HepG2 (cell line): Measurements from ENCODE around the gene NBEAL1. TPM values are rescaled to one million over a fixed set of nuclear protein-coding genes. Genes with fewer than 3 reads are reported as not detected.

Experiments
- ATF7 ChIP-seq, 2 experiments: fragments of 450-650 bp in 1 of 2; sonication (generic) in 1 of 2; formaldehyde crosslinking in 1 of 2; IDR thresholded peaks; 2 replicates each; pipeline versions ENCODE4 v1.4.0 to v1.6.1; 2016 to 2020; ENCODE audit warnings: antibody characterized with exemption in 1 of 2, mild to moderate bottlenecking in 1 of 2, missing genetic modification reagents in 1 of 2
- CAMTA2 ChIP-seq: sonication (generic); formaldehyde crosslinking; IDR thresholded peaks from 2 replicates; pipeline ENCODE4 v1.4.0; 2020; ENCODE audit warnings: mild to moderate bottlenecking, missing genetic modification reagents, borderline replicate concordance
- CSRNP1 ChIP-seq: sonication (generic); formaldehyde crosslinking; IDR thresholded peaks from 2 replicates; pipeline ENCODE4 v1.8.1; 2023; ENCODE audit warnings: mild to moderate bottlenecking, missing genetic modification reagents
- ELF3 ChIP-seq: IDR thresholded peaks from 2 replicates; pipeline ENCODE4 v1.6.1; 2016; ENCODE audit warnings: missing genetic modification reagents, missing compliant biosample characterization
- FOXK1 ChIP-seq: sonication (generic); formaldehyde crosslinking; IDR thresholded peaks from 2 replicates; pipeline ENCODE4 v1.4.0; 2020; ENCODE audit warnings: low read depth, missing genetic modification reagents, borderline replicate concordance
- MAF1 ChIP-seq: sonication (generic); formaldehyde crosslinking; IDR thresholded peaks from 2 replicates; pipeline ENCODE4 v1.5.0; 2020; ENCODE audit warnings: missing genetic modification reagents, borderline replicate concordance
- NFYB ChIP-seq: sonication (generic); formaldehyde crosslinking; IDR thresholded peaks from 2 replicates; pipeline ENCODE4 v1.4.0; 2020; ENCODE audit warnings: missing genetic modification reagents
- TOPORS ChIP-seq: sonication (generic); formaldehyde crosslinking; IDR thresholded peaks from 2 replicates; pipeline ENCODE4 v1.8.0; 2023; ENCODE audit warnings: mild to moderate bottlenecking, missing genetic modification reagents
- ZBTB2 ChIP-seq: sonication (generic); formaldehyde crosslinking; IDR thresholded peaks from 2 replicates; pipeline ENCODE4 v1.8.0; 2022; ENCODE audit warnings: low read depth, missing genetic modification reagents
- ZFY ChIP-seq: sonication (generic); formaldehyde crosslinking; IDR thresholded peaks from 2 replicates; pipeline ENCODE4 v1.4.0; 2020; ENCODE audit warnings: missing genetic modification reagents
- ZNF180 ChIP-seq: sonication (generic); formaldehyde crosslinking; IDR thresholded peaks from 2 replicates; pipeline ENCODE4 v1.4.0; 2020; ENCODE audit warnings: low read depth, missing genetic modification reagents, borderline replicate concordance
- ZNF20 ChIP-seq: sonication (generic); formaldehyde crosslinking; IDR thresholded peaks from 2 replicates; pipeline ENCODE4 v1.4.0; 2020; ENCODE audit warnings: mild to moderate bottlenecking, moderate library complexity, missing genetic modification reagents
- ZNF224 ChIP-seq: sonication (generic); formaldehyde crosslinking; IDR thresholded peaks from 2 replicates; pipeline ENCODE4 v1.5.0; 2020; ENCODE audit warnings: mild to moderate bottlenecking, missing genetic modification reagents
- ZNF333 ChIP-seq: sonication (generic); formaldehyde crosslinking; IDR thresholded peaks from 2 replicates; pipeline ENCODE4 v1.4.0; 2020; ENCODE audit warnings: mild to moderate bottlenecking, missing genetic modification reagents, borderline replicate concordance
- ZNF652 ChIP-seq: IDR thresholded peaks from 2 replicates; pipeline ENCODE4 v1.6.1; 2016; ENCODE audit warnings: low read depth, borderline replicate concordance
- polyA plus RNA-seq, 8 experiments: library from polyadenylated mRNA; depleted of rRNA in 3 of 8; stranded (reverse) in 7 of 8; unstranded in 1 of 8; fragments of >200 nt; fragmentation: Illumina TruSeq in 4 of 8; extraction: Trizol in 4 of 8; gene quantifications; 2 replicates each; pipeline versions ENCODE4 v1.2.1 to v1.2.3, GENCODE V29; 2011 to 2016; ENCODE audit warnings: low read depth in 4 of 8, missing spikeins in 1 of 8, mixed read lengths in 1 of 8; ENCODE audit not compliant: insufficient read depth in 1 of 8
- total RNA-seq, 5 experiments: library from RNA; depleted of rRNA; stranded (reverse); fragments of >200 nt; fragmentation: Illumina TruSeq; extraction: Trizol; gene quantifications; 2 replicates each; pipeline ENCODE4 v1.2.3, GENCODE V29; 2016; ENCODE audit warnings: low read depth in 1 of 5
- TF ChIP-seq, protein P1 (sequence below), 2 experiments: sonication (generic) in 1 of 2; formaldehyde crosslinking in 1 of 2; IDR thresholded peaks; 2 replicates each; pipeline versions ENCODE4 v1.6.1 to v1.9.0; 2014 to 2022; ENCODE audit warnings: antibody characterized with exemption in 1 of 2, borderline replicate concordance in 1 of 2, inconsistent platforms in 1 of 2, low read depth in 1 of 2, missing genetic modification reagents in 1 of 2
- TF ChIP-seq, protein P2 (sequence below): sonication (generic); formaldehyde crosslinking; IDR thresholded peaks from 2 replicates; pipeline ENCODE4 v1.4.0; 2020; ENCODE audit warnings: missing genetic modification reagents

Gene NBEAL1
- total and polyA plus RNA-seq, 2 of the 13 experiments (the other 11 are each of a cell fraction or from before 2014, with no cell fraction given): 6.4 to 15.7 TPM

DNA sequence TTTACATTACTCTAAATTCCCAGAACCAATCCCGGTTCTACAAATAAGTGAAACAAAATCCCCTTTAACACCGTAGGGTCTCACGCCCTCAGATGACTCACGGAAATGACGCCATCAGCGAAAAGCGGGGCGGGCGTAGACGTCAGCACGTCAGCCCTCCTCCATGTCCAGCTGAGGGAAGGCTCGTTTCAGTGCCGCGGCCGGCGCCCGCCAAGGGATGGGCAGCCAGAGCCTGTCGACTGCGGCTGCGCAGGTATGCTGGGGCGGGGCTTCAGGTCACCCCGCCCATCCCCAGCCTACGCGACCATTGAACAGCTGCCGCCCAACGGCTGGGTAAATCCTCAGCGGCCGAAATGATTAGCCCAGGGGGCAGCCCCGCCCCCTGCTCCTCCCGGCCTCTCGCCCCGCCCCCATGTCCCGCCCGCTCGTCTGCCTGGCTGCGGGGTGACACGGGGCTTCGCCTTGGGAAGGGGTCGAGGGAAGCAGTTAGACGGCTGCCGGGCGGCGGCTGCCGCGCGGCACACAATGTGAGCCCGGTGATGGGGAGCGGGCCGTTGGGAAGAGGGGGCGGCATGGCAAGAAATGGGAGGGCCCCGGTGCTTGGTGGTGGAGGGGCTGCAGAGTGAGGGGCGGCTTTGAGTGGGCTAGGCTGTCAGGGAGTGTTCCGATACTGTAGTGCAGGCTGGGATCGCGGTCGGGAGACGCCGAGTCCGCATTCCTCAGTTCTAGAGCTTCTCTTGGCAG is at the start of gene NBEAL1 (continued):
- TF ChIP-seq, protein P1, sequence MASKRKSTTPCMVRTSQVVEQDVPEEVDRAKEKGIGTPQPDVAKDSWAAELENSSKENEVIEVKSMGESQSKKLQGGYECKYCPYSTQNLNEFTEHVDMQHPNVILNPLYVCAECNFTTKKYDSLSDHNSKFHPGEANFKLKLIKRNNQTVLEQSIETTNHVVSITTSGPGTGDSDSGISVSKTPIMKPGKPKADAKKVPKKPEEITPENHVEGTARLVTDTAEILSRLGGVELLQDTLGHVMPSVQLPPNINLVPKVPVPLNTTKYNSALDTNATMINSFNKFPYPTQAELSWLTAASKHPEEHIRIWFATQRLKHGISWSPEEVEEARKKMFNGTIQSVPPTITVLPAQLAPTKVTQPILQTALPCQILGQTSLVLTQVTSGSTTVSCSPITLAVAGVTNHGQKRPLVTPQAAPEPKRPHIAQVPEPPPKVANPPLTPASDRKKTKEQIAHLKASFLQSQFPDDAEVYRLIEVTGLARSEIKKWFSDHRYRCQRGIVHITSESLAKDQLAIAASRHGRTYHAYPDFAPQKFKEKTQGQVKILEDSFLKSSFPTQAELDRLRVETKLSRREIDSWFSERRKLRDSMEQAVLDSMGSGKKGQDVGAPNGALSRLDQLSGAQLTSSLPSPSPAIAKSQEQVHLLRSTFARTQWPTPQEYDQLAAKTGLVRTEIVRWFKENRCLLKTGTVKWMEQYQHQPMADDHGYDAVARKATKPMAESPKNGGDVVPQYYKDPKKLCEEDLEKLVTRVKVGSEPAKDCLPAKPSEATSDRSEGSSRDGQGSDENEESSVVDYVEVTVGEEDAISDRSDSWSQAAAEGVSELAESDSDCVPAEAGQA (IDR thresholded peaks at IDR 0.05; ENCODE audit: low read depth): peak; percentile 100
- TF ChIP-seq, protein P1 (CRISPR knock-in tag; IDR thresholded peaks at IDR 0.05; ENCODE audit: borderline replicate concordance): no peak
- TF ChIP-seq, protein P2, sequence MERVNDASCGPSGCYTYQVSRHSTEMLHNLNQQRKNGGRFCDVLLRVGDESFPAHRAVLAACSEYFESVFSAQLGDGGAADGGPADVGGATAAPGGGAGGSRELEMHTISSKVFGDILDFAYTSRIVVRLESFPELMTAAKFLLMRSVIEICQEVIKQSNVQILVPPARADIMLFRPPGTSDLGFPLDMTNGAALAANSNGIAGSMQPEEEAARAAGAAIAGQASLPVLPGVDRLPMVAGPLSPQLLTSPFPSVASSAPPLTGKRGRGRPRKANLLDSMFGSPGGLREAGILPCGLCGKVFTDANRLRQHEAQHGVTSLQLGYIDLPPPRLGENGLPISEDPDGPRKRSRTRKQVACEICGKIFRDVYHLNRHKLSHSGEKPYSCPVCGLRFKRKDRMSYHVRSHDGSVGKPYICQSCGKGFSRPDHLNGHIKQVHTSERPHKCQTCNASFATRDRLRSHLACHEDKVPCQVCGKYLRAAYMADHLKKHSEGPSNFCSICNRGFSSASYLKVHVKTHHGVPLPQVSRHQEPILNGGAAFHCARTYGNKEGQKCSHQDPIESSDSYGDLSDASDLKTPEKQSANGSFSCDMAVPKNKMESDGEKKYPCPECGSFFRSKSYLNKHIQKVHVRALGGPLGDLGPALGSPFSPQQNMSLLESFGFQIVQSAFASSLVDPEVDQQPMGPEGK (CRISPR knock-in tag): peak; percentile 53; the same call in 1 of the 2 replicates
- TF ChIP-seq ZNF180 (no peak), ZNF652 (CRISPR knock-in tag) (peak; percentile 15; the same call in 1 of the 2 replicates), CSRNP1 (CRISPR knock-in tag) (no peak), ZNF333 (CRISPR knock-in tag) (peak; percentile 74; the same call in 1 of the 2 replicates), CAMTA2 (CRISPR knock-in tag) (peak; percentile 78; the same call in 1 of the 2 replicates), ZNF224 (CRISPR knock-in tag) (no peak), ZFY (CRISPR knock-in tag) (peak; percentile 51; the same call in 1 of the 2 replicates), MAF1 (CRISPR knock-in tag) (no peak), ZBTB2 (CRISPR knock-in tag) (peak; percentile 68), NFYB (CRISPR knock-in tag) (peak; percentile 69), ELF3 (peak; percentile 81), ATF7 (IDR thresholded peaks at IDR 0.05) (no peak), ATF7 (CRISPR knock-in tag; IDR thresholded peaks at IDR 0.05) (peak; percentile 80), ZNF20 (CRISPR knock-in tag) (no peak), TOPORS (CRISPR knock-in tag) (peak; percentile 83), FOXK1 (CRISPR knock-in tag) (peak; percentile 84; the same call in 1 of the 2 replicates)
